ENCODE measurements around the gene CNEP1R1. TPM values are rescaled to one million over a fixed set of nuclear protein-coding genes. Genes with fewer than 3 reads are reported as not detected.

Gene CNEP1R1, protein sequence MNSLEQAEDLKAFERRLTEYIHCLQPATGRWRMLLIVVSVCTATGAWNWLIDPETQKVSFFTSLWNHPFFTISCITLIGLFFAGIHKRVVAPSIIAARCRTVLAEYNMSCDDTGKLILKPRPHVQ
- total RNA-seq (2014; rRNA removed; shearing (Covaris generic)) (19.1 and 30.3 TPM in 2 replicates), polyA plus RNA-seq (2016; fragmentation: Nextera tagmentation; extraction: Ambion mirVana) (11.8 and 13.8 TPM in 2 replicates)
- long read RNA-seq, partial matches to known transcripts, result 2 of 5 reads
- long read RNA-seq, other reads (novel, unspliced or antisense), result 0 of 5 reads

- DNase-seq (ENCODE audit: low spot score) (peak; percentile 97), ATAC-seq (peak; percentile 97)
- no peaks in the 10 kb centered on the region for H3K9me3 Mint-ChIP-seq
- peak within 1 kb of the TSS; percentile 9; the same call in 1 of the 2 replicates for H3K27ac Mint-ChIP-seq
- peak within 1 kb of the TSS; percentile 95 for H3K4me3 ChIP-seq
- peak within 1 kb of the TSS; percentile 94 for H3K4me2 ChIP-seq
- H3K9me2 ChIP-seq (ENCODE audit: insufficient read depth), result no peaks in the 10 kb centered on the region
- H3K36me3 ChIP-seq (ENCODE audit: insufficient read depth), result peaks cover 2% of the 10 kb centered on the region
- H3F3A ChIP-seq (replicated peaks; ENCODE audit: low read depth), result no peaks in the 10 kb centered on the region
- H3K79me2 ChIP-seq (replicated peaks; ENCODE audit: insufficient read depth), result peaks cover 34% of the 10 kb centered on the region
- peak within 1 kb of the TSS; percentile 96 for H3K4me3 Mint-ChIP-seq
- H3K27me3 Mint-ChIP-seq (ENCODE audit: insufficient read depth, low read depth, poor library complexity), result no peaks in the 10 kb centered on the region
- H3K36me3 Mint-ChIP-seq (ENCODE audit: low read depth), result peaks cover 5% of the 10 kb centered on the region; the same call in 2 of the 3 replicates
- peaks cover 4% of the 10 kb centered on the region; the same call in 1 of the 2 replicates for H4K20me1 ChIP-seq (replicated peaks; ENCODE audit: insufficient read depth)
- H3K4me1 Mint-ChIP-seq, result peaks cover 17% of the 10 kb centered on the region; the same call in 2 of the 3 replicates
- H3K27me3 ChIP-seq (ENCODE audit: insufficient read depth), result no peaks in the 10 kb centered on the region
- H3K4me1 ChIP-seq (ENCODE audit: insufficient read depth), result peaks cover 6% of the 10 kb centered on the region; the same call in 1 of the 2 replicates
- TF ChIP-seq ETS1 (IDR thresholded peaks at IDR 0.05) (peak; percentile 65), JUNB (IDR thresholded peaks at IDR 0.05; ENCODE audit: unreplicated experiment) (no peak), POLR2AphosphoS5 (IDR thresholded peaks at IDR 0.05; ENCODE audit: low read depth) (peak; percentile 84), CREB1 (CRISPR knock-in tag; IDR thresholded peaks at IDR 0.05; ENCODE audit: low read depth) (peak; percentile 60), NANOG (IDR thresholded peaks at IDR 0.05; ENCODE audit: borderline replicate concordance) (no peak), STAT1 (IDR thresholded peaks at IDR 0.05; ENCODE audit: unreplicated experiment) (no peak)
- TF ChIP-seq, protein P1, sequence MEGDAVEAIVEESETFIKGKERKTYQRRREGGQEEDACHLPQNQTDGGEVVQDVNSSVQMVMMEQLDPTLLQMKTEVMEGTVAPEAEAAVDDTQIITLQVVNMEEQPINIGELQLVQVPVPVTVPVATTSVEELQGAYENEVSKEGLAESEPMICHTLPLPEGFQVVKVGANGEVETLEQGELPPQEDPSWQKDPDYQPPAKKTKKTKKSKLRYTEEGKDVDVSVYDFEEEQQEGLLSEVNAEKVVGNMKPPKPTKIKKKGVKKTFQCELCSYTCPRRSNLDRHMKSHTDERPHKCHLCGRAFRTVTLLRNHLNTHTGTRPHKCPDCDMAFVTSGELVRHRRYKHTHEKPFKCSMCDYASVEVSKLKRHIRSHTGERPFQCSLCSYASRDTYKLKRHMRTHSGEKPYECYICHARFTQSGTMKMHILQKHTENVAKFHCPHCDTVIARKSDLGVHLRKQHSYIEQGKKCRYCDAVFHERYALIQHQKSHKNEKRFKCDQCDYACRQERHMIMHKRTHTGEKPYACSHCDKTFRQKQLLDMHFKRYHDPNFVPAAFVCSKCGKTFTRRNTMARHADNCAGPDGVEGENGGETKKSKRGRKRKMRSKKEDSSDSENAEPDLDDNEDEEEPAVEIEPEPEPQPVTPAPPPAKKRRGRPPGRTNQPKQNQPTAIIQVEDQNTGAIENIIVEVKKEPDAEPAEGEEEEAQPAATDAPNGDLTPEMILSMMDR (conservative IDR thresholded peaks at IDR 0.05; ENCODE audit: low read depth in 2 of 2), result peak; percentile 86 to 88
- no peak within 1 kb of the TSS for H3K27ac ChIP-seq (ENCODE audit: low read depth)
- peak within 1 kb of the TSS; percentile 93 for H2AFZ ChIP-seq
These were observed at the start of gene CNEP1R1 for GRCh38 chr16:50024684-50025536. TSS of gene CNEP1R1 (plus strand) at chr16:50025225. CDS start at chr16:50025316, 91 bp downstream.

- ATAC-seq (no peak), DNase-seq (ENCODE audit: low spot score) (no peak)
- Mint-ChIP-seq H3K4me1 (peaks cover 2% of the 10 kb centered on the region; the same call in 2 of the 3 replicates), H3K27ac (no peak overlapping the region), H3K36me3 (ENCODE audit: low read depth) (no peaks in the 10 kb centered on the region), H3K27me3 (ENCODE audit: insufficient read depth, low read depth, poor library complexity) (peaks cover 2% of the 10 kb centered on the region), H3K4me3 (no peak overlapping the region), H3K9me3 (peaks cover 7% of the 10 kb centered on the region; the same call in 1 of the 3 replicates)
- Histone ChIP-seq H4K20me1 (replicated peaks; ENCODE audit: insufficient read depth) (no peaks in the 10 kb centered on the region), H3K4me3 (no peak overlapping the region), H3K79me2 (replicated peaks; ENCODE audit: insufficient read depth) (no peaks in the 10 kb centered on the region), H3K27ac (ENCODE audit: low read depth) (no peak overlapping the region), H2AFZ (no peak overlapping the region), H3K36me3 (ENCODE audit: insufficient read depth) (no peaks in the 10 kb centered on the region), H3F3A (replicated peaks; ENCODE audit: low read depth) (no peaks in the 10 kb centered on the region), H3K4me1 (ENCODE audit: insufficient read depth) (no peaks in the 10 kb centered on the region), H3K9me2 (ENCODE audit: insufficient read depth) (no peaks in the 10 kb centered on the region), H3K4me2 (no peak overlapping the region), H3K27me3 (ENCODE audit: insufficient read depth) (no peaks in the 10 kb centered on the region)
- TF ChIP-seq STAT1 (IDR thresholded peaks at IDR 0.05; ENCODE audit: unreplicated experiment) (no peak), ZNF114 (CRISPR knock-in tag; IDR thresholded peaks at IDR 0.05) (no peak), POLR2AphosphoS5 (IDR thresholded peaks at IDR 0.05; ENCODE audit: low read depth) (no peak)
- TF ChIP-seq, protein P2, sequence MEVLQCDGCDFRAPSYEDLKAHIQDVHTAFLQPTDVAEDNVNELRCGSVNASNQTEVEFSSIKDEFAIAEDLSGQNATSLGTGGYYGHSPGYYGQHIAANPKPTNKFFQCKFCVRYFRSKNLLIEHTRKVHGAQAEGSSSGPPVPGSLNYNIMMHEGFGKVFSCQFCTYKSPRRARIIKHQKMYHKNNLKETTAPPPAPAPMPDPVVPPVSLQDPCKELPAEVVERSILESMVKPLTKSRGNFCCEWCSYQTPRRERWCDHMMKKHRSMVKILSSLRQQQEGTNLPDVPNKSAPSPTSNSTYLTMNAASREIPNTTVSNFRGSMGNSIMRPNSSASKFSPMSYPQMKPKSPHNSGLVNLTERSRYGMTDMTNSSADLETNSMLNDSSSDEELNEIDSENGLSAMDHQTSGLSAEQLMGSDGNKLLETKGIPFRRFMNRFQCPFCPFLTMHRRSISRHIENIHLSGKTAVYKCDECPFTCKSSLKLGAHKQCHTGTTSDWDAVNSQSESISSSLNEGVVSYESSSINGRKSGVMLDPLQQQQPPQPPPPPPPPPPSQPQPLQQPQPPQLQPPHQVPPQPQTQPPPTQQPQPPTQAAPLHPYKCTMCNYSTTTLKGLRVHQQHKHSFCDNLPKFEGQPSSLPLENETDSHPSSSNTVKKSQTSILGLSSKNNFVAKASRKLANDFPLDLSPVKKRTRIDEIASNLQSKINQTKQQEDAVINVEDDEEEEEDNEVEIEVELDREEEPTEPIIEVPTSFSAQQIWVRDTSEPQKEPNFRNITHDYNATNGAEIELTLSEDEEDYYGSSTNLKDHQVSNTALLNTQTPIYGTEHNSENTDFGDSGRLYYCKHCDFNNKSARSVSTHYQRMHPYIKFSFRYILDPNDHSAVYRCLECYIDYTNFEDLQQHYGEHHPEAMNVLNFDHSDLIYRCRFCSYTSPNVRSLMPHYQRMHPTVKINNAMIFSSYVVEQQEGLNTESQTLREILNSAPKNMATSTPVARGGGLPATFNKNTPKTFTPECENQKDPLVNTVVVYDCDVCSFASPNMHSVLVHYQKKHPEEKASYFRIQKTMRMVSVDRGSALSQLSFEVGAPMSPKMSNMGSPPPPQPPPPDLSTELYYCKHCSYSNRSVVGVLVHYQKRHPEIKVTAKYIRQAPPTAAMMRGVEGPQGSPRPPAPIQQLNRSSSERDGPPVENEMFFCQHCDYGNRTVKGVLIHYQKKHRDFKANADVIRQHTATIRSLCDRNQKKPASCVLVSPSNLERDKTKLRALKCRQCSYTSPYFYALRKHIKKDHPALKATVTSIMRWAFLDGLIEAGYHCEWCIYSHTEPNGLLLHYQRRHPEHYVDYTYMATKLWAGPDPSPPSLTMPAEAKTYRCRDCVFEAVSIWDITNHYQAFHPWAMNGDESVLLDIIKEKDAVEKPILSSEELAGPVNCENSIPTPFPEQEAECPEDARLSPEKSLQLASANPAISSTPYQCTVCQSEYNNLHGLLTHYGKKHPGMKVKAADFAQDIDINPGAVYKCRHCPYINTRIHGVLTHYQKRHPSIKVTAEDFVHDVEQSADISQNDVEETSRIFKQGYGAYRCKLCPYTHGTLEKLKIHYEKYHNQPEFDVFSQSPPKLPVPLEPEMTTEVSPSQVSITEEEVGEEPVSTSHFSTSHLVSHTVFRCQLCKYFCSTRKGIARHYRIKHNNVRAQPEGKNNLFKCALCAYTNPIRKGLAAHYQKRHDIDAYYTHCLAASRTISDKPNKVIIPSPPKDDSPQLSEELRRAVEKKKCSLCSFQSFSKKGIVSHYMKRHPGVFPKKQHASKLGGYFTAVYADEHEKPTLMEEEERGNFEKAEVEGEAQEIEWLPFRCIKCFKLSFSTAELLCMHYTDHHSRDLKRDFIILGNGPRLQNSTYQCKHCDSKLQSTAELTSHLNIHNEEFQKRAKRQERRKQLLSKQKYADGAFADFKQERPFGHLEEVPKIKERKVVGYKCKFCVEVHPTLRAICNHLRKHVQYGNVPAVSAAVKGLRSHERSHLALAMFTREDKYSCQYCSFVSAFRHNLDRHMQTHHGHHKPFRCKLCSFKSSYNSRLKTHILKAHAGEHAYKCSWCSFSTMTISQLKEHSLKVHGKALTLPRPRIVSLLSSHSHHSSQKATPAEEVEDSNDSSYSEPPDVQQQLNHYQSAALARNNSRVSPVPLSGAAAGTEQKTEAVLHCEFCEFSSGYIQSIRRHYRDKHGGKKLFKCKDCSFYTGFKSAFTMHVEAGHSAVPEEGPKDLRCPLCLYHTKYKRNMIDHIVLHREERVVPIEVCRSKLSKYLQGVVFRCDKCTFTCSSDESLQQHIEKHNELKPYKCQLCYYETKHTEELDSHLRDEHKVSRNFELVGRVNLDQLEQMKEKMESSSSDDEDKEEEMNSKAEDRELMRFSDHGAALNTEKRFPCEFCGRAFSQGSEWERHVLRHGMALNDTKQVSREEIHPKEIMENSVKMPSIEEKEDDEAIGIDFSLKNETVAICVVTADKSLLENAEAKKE (CRISPR knock-in tag; IDR thresholded peaks at IDR 0.05), result no peak
These were observed 47.6 kb upstream of the CNEP1R1 start for GRCh38 chr16:49977427-49977826.
